Mesenchymal stem cell (in vitro differentiated cells and primary cell): ENCODE measurements around the gene MMP21.

Experiments
- DNase-seq: peaks from one replicate; pipeline ENCODE4 v3.0.0-alpha.2; 2013
- H2AFZ ChIP-seq: one replicate; pipeline ENCODE4 v1.6.1; 2013; ENCODE audit warnings: low read depth, mild to moderate bottlenecking, control low read depth, inconsistent platforms, low read length, moderate library complexity
- H2AK5ac ChIP-seq: 2 replicates; pipeline ENCODE4 v1.6.1; 2013; ENCODE audit warnings: low read length, moderate library complexity, mild to moderate bottlenecking, inconsistent platforms; ENCODE audit not compliant: severe bottlenecking
- H2BK120ac ChIP-seq: one replicate; pipeline ENCODE4 v1.6.1; 2013; ENCODE audit warnings: low read depth, mild to moderate bottlenecking, inconsistent platforms, low read length, moderate library complexity
- H2BK12ac ChIP-seq, 2 experiments: one replicate each; pipeline ENCODE4 v1.6.1; 2013; ENCODE audit warnings: inconsistent platforms in 2 of 2, low read length in 2 of 2, mild to moderate bottlenecking in 2 of 2, moderate library complexity in 2 of 2, control low read depth in 1 of 2
- H2BK15ac ChIP-seq: one replicate; pipeline ENCODE4 v1.6.1; 2013; ENCODE audit warnings: mild to moderate bottlenecking, low read depth, inconsistent platforms; ENCODE audit not compliant: poor library complexity, severe bottlenecking
- H2BK5ac ChIP-seq: 2 replicates; pipeline ENCODE4 v1.6.1; 2013; ENCODE audit warnings: low read depth, mild to moderate bottlenecking, low read length, control low read depth, inconsistent platforms; ENCODE audit not compliant: poor library complexity, severe bottlenecking
- H3K14ac ChIP-seq, 2 experiments: one replicate each; pipeline ENCODE4 v1.6.1; 2013; ENCODE audit warnings: inconsistent platforms in 2 of 2, low read length in 2 of 2, control low read depth in 1 of 2, mild to moderate bottlenecking in 1 of 2, moderate library complexity in 1 of 2
- H3K18ac ChIP-seq, 2 experiments: one replicate each; pipeline ENCODE4 v1.6.1; 2013; ENCODE audit warnings: inconsistent platforms in 2 of 2, low read length in 2 of 2, control low read depth in 1 of 2, low read depth in 1 of 2, mild to moderate bottlenecking in 1 of 2
- H3K23ac ChIP-seq, 2 experiments: one replicate each; pipeline ENCODE4 v1.6.1; 2013; ENCODE audit warnings: inconsistent platforms in 2 of 2, low read length in 2 of 2, mild to moderate bottlenecking in 2 of 2, moderate library complexity in 2 of 2, control low read depth in 1 of 2
- H3K27ac ChIP-seq: 2 replicates; pipeline ENCODE4 v1.5.1; 2013; ENCODE audit warnings: mild to moderate bottlenecking, moderate library complexity, low read length, control low read depth, inconsistent platforms; ENCODE audit not compliant: poor library complexity, severe bottlenecking
- H3K27me3 ChIP-seq, 2 experiments: 2 replicates each; pipeline versions ENCODE4 v1.6.1 to v1.7.0; 2013; ENCODE audit warnings: low read length in 2 of 2, mild to moderate bottlenecking in 2 of 2, moderate library complexity in 2 of 2, control low read depth in 1 of 2, inconsistent platforms in 1 of 2; ENCODE audit not compliant: control insufficient read depth in 1 of 2, insufficient read depth in 1 of 2
- H3K36me3 ChIP-seq, 2 experiments: 2 replicates each; pipeline versions ENCODE4 v1.6.1 to v1.7.0; 2013; ENCODE audit warnings: low read length in 2 of 2, control low read depth in 1 of 2, inconsistent platforms in 1 of 2, low read depth in 1 of 2, mild to moderate bottlenecking in 1 of 2; ENCODE audit not compliant: insufficient read depth in 2 of 2, control insufficient read depth in 1 of 2
- H3K4ac ChIP-seq, 2 experiments: one replicate each; pipeline ENCODE4 v1.6.1; 2013; ENCODE audit warnings: inconsistent platforms in 2 of 2, low read length in 2 of 2, mild to moderate bottlenecking in 2 of 2, moderate library complexity in 2 of 2, control low read depth in 1 of 2, low read depth in 1 of 2
- H3K4me1 ChIP-seq: 2 replicates; pipeline ENCODE4 v1.6.1; 2013; ENCODE audit warnings: low read depth, low read length, control low read depth; ENCODE audit not compliant: control insufficient read depth, insufficient read depth
- H3K4me2 ChIP-seq: 2 replicates; pipeline ENCODE4 v1.6.1; 2013; ENCODE audit warnings: low read length, mild to moderate bottlenecking, inconsistent platforms; ENCODE audit not compliant: poor library complexity, severe bottlenecking
- H3K4me3 ChIP-seq, 2 experiments: 2 replicates each; pipeline versions ENCODE4 v1.5.1 to v1.7.0; 2013; ENCODE audit warnings: low read length in 2 of 2, mild to moderate bottlenecking in 2 of 2, control low read depth in 1 of 2, low read depth in 1 of 2; ENCODE audit not compliant: insufficient read depth in 1 of 2
- H3K79me1 ChIP-seq: replicated peaks from 2 replicates; pipeline ENCODE4 v1.6.1; 2013; ENCODE audit warnings: mild to moderate bottlenecking, control low read depth, low read length, inconsistent platforms; ENCODE audit not compliant: poor library complexity, severe bottlenecking
- H3K9ac ChIP-seq: 2 replicates; pipeline ENCODE4 v1.7.0; 2013; ENCODE audit warnings: mild to moderate bottlenecking, low read length, moderate library complexity
- H3K9me3 ChIP-seq: 2 replicates; pipeline ENCODE4 v1.7.0; 2013; ENCODE audit warnings: mild to moderate bottlenecking, low read length; ENCODE audit not compliant: control insufficient read depth
- H4K8ac ChIP-seq: one replicate; pipeline ENCODE4 v1.6.1; 2013; ENCODE audit warnings: inconsistent platforms, mild to moderate bottlenecking, low read length, moderate library complexity
- H4K91ac ChIP-seq: one replicate; pipeline ENCODE4 v1.6.1; 2013; ENCODE audit warnings: mild to moderate bottlenecking, low read length, inconsistent platforms
- WGBS: methylation state at CpG from one replicate; pipeline ENCODE4 v1.1.7; 2013; ENCODE audit warnings: mixed read lengths; 5-methylcytosine and 5-hydroxymethylcytosine counted together

The MMP21 gene

GRCh38 chr10:125739994-125740679, 35.5 kb downstream of the MMP21 start:
- Histone ChIP-seq H4K91ac (no peak overlapping the region), H2BK12ac (no peak overlapping the region), H3K18ac (no peak overlapping the region), H2AK5ac (no peak overlapping the region), H3K27ac (no peak overlapping the region), H3K9me3 (no peaks in the 10 kb centered on the region), H2BK120ac (no peak overlapping the region), H4K8ac (no peak overlapping the region), H3K79me1 (peaks cover 8% of the 10 kb centered on the region), H2BK15ac (no peak overlapping the region), H3K4ac (no peak overlapping the region), H3K9ac (no peak overlapping the region), H2AFZ (no peak overlapping the region), H3K4me1 (no peaks in the 10 kb centered on the region), H3K27me3 (no peaks in the 10 kb centered on the region), H3K4me3 (no peak overlapping the region), H3K23ac (no peak overlapping the region), H3K14ac (no peak overlapping the region), H3K4me2 (no peak overlapping the region), H2BK5ac (no peak overlapping the region), H3K36me3 (peaks cover 27 to 96% of the 10 kb centered on the region in 2 experiments)
- 95% methylated on average over 6 of the region's 7 CpGs for WGBS
- no peak for DNase-seq

- H3K23ac ChIP-seq, result no peak overlapping the region
- no peak overlapping the region for H3K4ac ChIP-seq
- no CpG with 5 or more reads among the region's 5 CpGs for WGBS
Observed at GRCh38 chr10:125738206-125738605, 37.4 kb downstream of the MMP21 start.

GRCh38 chr10:125734823-125735222, 40.8 kb downstream of the MMP21 start:
- Histone ChIP-seq H3K14ac (no peak overlapping the region), H2BK12ac (no peak overlapping the region), H3K4me2 (no peak overlapping the region), H4K91ac (no peak overlapping the region), H4K8ac (no peak overlapping the region), H3K36me3 (peaks cover 12 to 100% of the 10 kb centered on the region in 2 experiments), H2BK15ac (no peak overlapping the region), H3K4ac (no peak overlapping the region), H2AFZ (no peak overlapping the region), H2BK120ac (no peak overlapping the region), H3K79me1 (peaks cover 12% of the 10 kb centered on the region), H3K18ac (no peak overlapping the region), H3K9me3 (no peaks in the 10 kb centered on the region), H2BK5ac (no peak overlapping the region), H3K27ac (no peak overlapping the region), H2AK5ac (no peak overlapping the region), H3K23ac (no peak overlapping the region), H3K27me3 (no peaks in the 10 kb centered on the region), H3K9ac (no peak overlapping the region), H3K4me3 (no peak overlapping the region), H3K4me1 (no peaks in the 10 kb centered on the region)
- no peak for DNase-seq
- 100% methylated on average over 1 of the region's 1 CpG for WGBS

More at GRCh38 chr10:125738206-125738605, 37.4 kb downstream of the MMP21 start:
- Histone ChIP-seq H3K18ac (no peak overlapping the region), H3K9ac (no peak overlapping the region), H4K91ac (no peak overlapping the region), H2BK12ac (no peak overlapping the region), H3K36me3 (peaks cover 15 to 96% of the 10 kb centered on the region in 2 experiments), H2AFZ (no peak overlapping the region), H4K8ac (no peak overlapping the region), H3K14ac (no peak overlapping the region), H3K79me1 (peaks cover 8% of the 10 kb centered on the region), H3K4me1 (no peaks in the 10 kb centered on the region), H2AK5ac (no peak overlapping the region), H3K9me3 (no peaks in the 10 kb centered on the region), H3K4me2 (no peak overlapping the region), H3K27ac (no peak overlapping the region), H3K27me3 (no peaks in the 10 kb centered on the region), H3K4me3 (no peak overlapping the region), H2BK5ac (no peak overlapping the region), H2BK120ac (no peak overlapping the region), H2BK15ac (no peak overlapping the region)
- no peak for DNase-seq

- Histone ChIP-seq H4K8ac (no peak overlapping the region), H2BK5ac (no peak overlapping the region), H2AK5ac (no peak overlapping the region), H3K4me3 (no peak overlapping the region), H2BK15ac (no peak overlapping the region), H3K4ac (no peak overlapping the region), H3K36me3 (peaks cover 15 to 100% of the 10 kb centered on the region in 2 experiments), H3K27ac (no peak overlapping the region), H2BK12ac (no peak overlapping the region), H4K91ac (no peak overlapping the region), H3K79me1 (peaks cover 14% of the 10 kb centered on the region), H3K4me1 (no peaks in the 10 kb centered on the region), H3K18ac (no peak overlapping the region), H3K23ac (no peak overlapping the region), H3K4me2 (no peak overlapping the region), H3K14ac (no peak overlapping the region), H2AFZ (no peak overlapping the region), H2BK120ac (no peak overlapping the region), H3K27me3 (no peaks in the 10 kb centered on the region), H3K9me3 (no peaks in the 10 kb centered on the region), H3K9ac (no peak overlapping the region)
- DNase-seq, result no peak
- 100% methylated on average over 1 of the region's 1 CpG for WGBS
Observed at GRCh38 chr10:125734148-125734547, 41.5 kb downstream of the MMP21 start.
